H1 (cell line): ENCODE measurements around the gene LDLR. TPM values are rescaled to one million over a fixed set of nuclear protein-coding genes. Genes with fewer than 3 reads are reported as not detected.

Experiments
- CTCF ChIA-PET: fragments of 300-600 bp; sonication (Branson Sonifier 250); formaldehyde crosslinking; loops from one replicate; lab custom pipeline; 2021; ENCODE audit not compliant: partially characterized antibody; lab: Charles Lee
- POLR2A ChIA-PET: fragments of 300-600 bp; sonication (Branson Sonifier 250); formaldehyde crosslinking; loops from one replicate; lab custom pipeline; 2021; ENCODE audit warnings: inconsistent platforms; ENCODE audit not compliant: partially characterized antibody; lab: Charles Lee
- DNase-seq, 2 experiments: peaks; one replicate each; pipeline versions ENCODE4 v3.0.0 to v3.0.0-alpha.2; 2010 to 2022; ENCODE audit warnings: low spot score in 2 of 2, low read depth in 1 of 2, mixed read lengths in 1 of 2
- FAIRE-seq: peaks from 2 replicates; lab custom pipeline; 2011; peaks lifted over from hg19 to GRCh38; lab: Jason Lieb, UNC
- H2AFZ ChIP-seq: 2 replicates; pipeline ENCODE4 v1.8.1; 2012; ENCODE audit warnings: low read length, inconsistent platforms
- H2AK5ac ChIP-seq: 2 replicates; pipeline ENCODE4 v1.6.1; 2013; ENCODE audit warnings: low read depth, low read length
- H2BK120ac ChIP-seq: replicated peaks from 2 replicates; pipeline ENCODE3; 2013; ENCODE audit warnings: low read depth, low read length, inconsistent platforms
- H2BK12ac ChIP-seq: 2 replicates; pipeline ENCODE4 v1.6.1; 2013; ENCODE audit warnings: low read depth, low read length
- H2BK15ac ChIP-seq: 2 replicates; pipeline ENCODE4 v1.6.1; 2013; ENCODE audit warnings: low read length
- H2BK20ac ChIP-seq: 2 replicates; pipeline ENCODE4 v1.6.1; 2013; ENCODE audit warnings: low read length
- H2BK5ac ChIP-seq: 2 replicates; pipeline ENCODE4 v1.6.1; 2013; ENCODE audit warnings: low read depth, low read length
- H3K14ac ChIP-seq: 2 replicates; pipeline ENCODE4 v1.6.1; 2013; ENCODE audit warnings: inconsistent platforms; ENCODE audit not compliant: insufficient read length
- H3K18ac ChIP-seq: 2 replicates; pipeline ENCODE4 v1.6.1; 2013; ENCODE audit warnings: low read length; ENCODE audit errors: extremely low read depth
- H3K23ac ChIP-seq: 2 replicates; pipeline ENCODE4 v1.6.1; 2013; ENCODE audit warnings: inconsistent platforms; ENCODE audit not compliant: insufficient read length
- H3K23me2 ChIP-seq: 2 replicates; pipeline ENCODE4 v1.6.1; 2013; ENCODE audit warnings: low read depth, low read length
- H3K27ac ChIP-seq: 2 replicates; pipeline ENCODE4 v1.6.1; 2011; ENCODE audit warnings: low read depth, low read length, inconsistent platforms
- H3K27me3 ChIP-seq, 4 experiments: replicated peaks in 1 of 4; 1 replicate in 1 of 4; 2 replicates in 3 of 4; pipeline versions ENCODE4 v1.6.1 to v1.8.1; 2011 to 2013; ENCODE audit warnings: low read length in 3 of 4, mild to moderate bottlenecking in 3 of 4, inconsistent platforms in 2 of 4, mixed read lengths in 2 of 4, moderate library complexity in 1 of 4; ENCODE audit not compliant: control insufficient read depth in 3 of 4, insufficient read depth in 3 of 4; ENCODE audit errors: extremely low read depth in 1 of 4
- H3K36me3 ChIP-seq, 4 experiments: 2 replicates each; pipeline versions ENCODE4 v1.6.1 to v1.8.1; 2011 to 2013; ENCODE audit warnings: mild to moderate bottlenecking in 4 of 4, low read length in 3 of 4, moderate library complexity in 2 of 4, control low read depth in 1 of 4, inconsistent platforms in 1 of 4; ENCODE audit not compliant: insufficient read depth in 4 of 4, control insufficient read depth in 2 of 4
- H3K4ac ChIP-seq: replicated peaks from 2 replicates; pipeline ENCODE3; 2013; ENCODE audit warnings: low read length, low read depth, mixed read lengths, inconsistent platforms; ENCODE audit not compliant: insufficient read length
- H3K4me1 ChIP-seq, 4 experiments: replicated peaks in 1 of 4; 1 replicate in 1 of 4; 2 replicates in 3 of 4; pipeline versions ENCODE4 v1.6.1 to v1.8.1; 2011 to 2013; ENCODE audit warnings: low read length in 3 of 4, inconsistent platforms in 2 of 4, mixed read lengths in 1 of 4; ENCODE audit not compliant: insufficient read depth in 4 of 4, control insufficient read depth in 3 of 4
- H3K4me2 ChIP-seq, 2 experiments: 2 replicates each; pipeline versions ENCODE4 v1.6.1 to v1.8.1; 2011 to 2013; ENCODE audit warnings: low read depth in 2 of 2, low read length in 2 of 2, control low read depth in 1 of 2, inconsistent platforms in 1 of 2, mild to moderate bottlenecking in 1 of 2; ENCODE audit not compliant: insufficient read depth in 1 of 2
- H3K4me3 ChIP-seq, 4 experiments: fragments of 200-600, 300-600 bp in 1 of 4; sonication (generic), shearing (Covaris generic), sonication (Bioruptor Twin) in 1 of 4; 2 replicates each; pipeline versions ENCODE4 v1.5.1 to v1.8.1; 2011 to 2016; ENCODE audit warnings: low read length in 4 of 4, low read depth in 3 of 4, control low read depth in 2 of 4, inconsistent platforms in 2 of 4, mild to moderate bottlenecking in 2 of 4, mixed read lengths in 1 of 4, moderate library complexity in 1 of 4; ENCODE audit not compliant: insufficient read depth in 2 of 4; ENCODE audit errors: extremely low read depth in 1 of 4
- H3K56ac ChIP-seq: replicated peaks from 2 replicates; pipeline ENCODE3; 2013; ENCODE audit warnings: low read depth, mild to moderate bottlenecking, mixed read lengths, low read length, inconsistent platforms; ENCODE audit not compliant: insufficient read length
- H3K79me1 ChIP-seq: 2 replicates; pipeline ENCODE4 v1.6.1; 2013; ENCODE audit warnings: low read depth, low read length, control low read depth
- H3K79me2 ChIP-seq, 2 experiments: 2 replicates each; pipeline versions ENCODE4 v1.6.1 to v1.8.1; 2012 to 2013; ENCODE audit warnings: low read length in 2 of 2, mild to moderate bottlenecking in 2 of 2, inconsistent platforms in 1 of 2; ENCODE audit not compliant: insufficient read depth in 2 of 2, control insufficient read depth in 1 of 2
- H3K9ac ChIP-seq, 4 experiments: replicated peaks in 1 of 4; 1 replicate in 1 of 4; 2 replicates in 3 of 4; pipeline versions ENCODE4 v1.6.1 to v1.8.1; 2011 to 2013; ENCODE audit warnings: low read depth in 3 of 4, low read length in 3 of 4, control low read depth in 2 of 4, mild to moderate bottlenecking in 2 of 4, moderate library complexity in 2 of 4, inconsistent platforms in 1 of 4; ENCODE audit errors: extremely low read depth in 1 of 4
- H3K9me3 ChIP-seq, 2 experiments: 2 replicates each; pipeline versions ENCODE4 v1.6.1 to v1.8.1; 2012 to 2013; ENCODE audit warnings: mild to moderate bottlenecking in 2 of 2, moderate library complexity in 2 of 2, control low read depth in 1 of 2, inconsistent platforms in 1 of 2, low read depth in 1 of 2, low read length in 1 of 2, mixed read lengths in 1 of 2; ENCODE audit not compliant: insufficient read depth in 2 of 2
- H4K20me1 ChIP-seq, 2 experiments: replicated peaks in 1 of 2; 2 replicates each; pipeline versions ENCODE3 to v1.8.1; 2011 to 2013; ENCODE audit warnings: inconsistent platforms in 2 of 2, low read length in 2 of 2, mild to moderate bottlenecking in 1 of 2; ENCODE audit not compliant: insufficient read depth in 2 of 2, control insufficient read depth in 1 of 2
- H4K5ac ChIP-seq: 2 replicates; pipeline ENCODE4 v1.6.1; 2013; ENCODE audit warnings: low read length, low read depth, mixed read lengths, inconsistent platforms; ENCODE audit not compliant: insufficient read length
- H4K8ac ChIP-seq: 2 replicates; pipeline ENCODE4 v1.8.0; 2013; ENCODE audit warnings: mild to moderate bottlenecking, moderate library complexity, low read length, inconsistent platforms; ENCODE audit not compliant: insufficient read depth; ENCODE audit errors: extremely low read depth
- H4K91ac ChIP-seq: replicated peaks from 2 replicates; pipeline ENCODE3; 2013; ENCODE audit warnings: low read length, mixed read lengths, inconsistent platforms; ENCODE audit not compliant: insufficient read length
- BCL11A ChIP-seq, 2 experiments: IDR thresholded peaks; one replicate each; pipeline ENCODE4 v1.6.1; 2011; ENCODE audit warnings: low read depth in 2 of 2, low read length in 2 of 2, mild to moderate bottlenecking in 2 of 2
- HDAC6 ChIP-seq: IDR thresholded peaks from one replicate; pipeline ENCODE4 v1.7.1; 2012; ENCODE audit warnings: low read depth, mild to moderate bottlenecking, inconsistent platforms, low read length, moderate library complexity
- JUN ChIP-seq: IDR thresholded peaks from 2 replicates; pipeline ENCODE4 v1.6.1; 2011; ENCODE audit warnings: low read depth, mild to moderate bottlenecking, improper control_type of control experiment, low read length
- KDM5A ChIP-seq: fragments of 200-600 bp; IDR thresholded peaks from 2 replicates; pipeline ENCODE4 v1.7.1; 2012; ENCODE audit warnings: mild to moderate bottlenecking, low read length, inconsistent platforms, mixed read lengths
- POU5F1 ChIP-seq: IDR thresholded peaks from 2 replicates; pipeline ENCODE4 v1.6.1; 2011; ENCODE audit warnings: low read depth, mild to moderate bottlenecking, low read length, moderate library complexity
- RFX5 ChIP-seq: IDR thresholded peaks from 2 replicates; pipeline ENCODE4 v1.6.1; 2011; ENCODE audit warnings: low read depth, low read length, improper control_type of control experiment, borderline replicate concordance
- RXRA ChIP-seq: IDR thresholded peaks from 2 replicates; pipeline ENCODE4 v1.6.1; 2011; ENCODE audit warnings: low read depth, mild to moderate bottlenecking, low read length, moderate library complexity; ENCODE audit not compliant: insufficient read depth
- TAF1 ChIP-seq: IDR thresholded peaks from 2 replicates; pipeline ENCODE4 v1.6.1; 2011; ENCODE audit warnings: mild to moderate bottlenecking, low read depth, low read length
- USF2 ChIP-seq: IDR thresholded peaks from 2 replicates; pipeline ENCODE4 v1.6.1; 2011; ENCODE audit warnings: low read length, improper control_type of control experiment
- YY1 ChIP-seq: IDR thresholded peaks from 2 replicates; pipeline ENCODE4 v1.6.1; 2011; ENCODE audit warnings: low read depth, mild to moderate bottlenecking, low read length
- WGBS, 2 experiments: shearing (Covaris generic) in 1 of 2; methylation state at CpG; one replicate each; pipeline versions ENCODE4 v1.1.6 to v1.1.7; 2013 to 2015; ENCODE audit warnings: low lambda C conversion rate in 2 of 2, mixed read lengths in 2 of 2, inconsistent platforms in 1 of 2, low coverage in 1 of 2, missing lambda C conversion rate in 1 of 2; ENCODE audit not compliant: insufficient replicate concordance in 2 of 2, insufficient coverage in 1 of 2, insufficient read length in 1 of 2; ENCODE audit errors: extremely low coverage in 1 of 2, missing lambda C conversion rate in 1 of 2; 5-methylcytosine and 5-hydroxymethylcytosine counted together
- polyA plus RNA-seq, 7 experiments: library from polyadenylated mRNA; depleted of rRNA in 3 of 7; stranded (reverse) in 5 of 7; unstranded in 2 of 7; fragments of >200 nt in 5 of 7; fragments of 200-250 nt in 2 of 7; gene quantifications; 1 replicate in 5 of 7; 2 replicates in 1 of 7; 4 replicates in 1 of 7; pipeline versions ENCODE4 v1.2.1 to v1.2.3, GENCODE V29; 2011 to 2013; ENCODE audit warnings: missing spikeins in 2 of 7, mixed read lengths in 2 of 7
- total RNA-seq: library from RNA; stranded (reverse); fragmentation: NEBNext Ultra II Directional; extraction: Animal tissue kit (Norgen Biotek cat#: 25700); gene quantifications from 2 replicates; pipeline ENCODE4 v1.2.1, GENCODE V29; 2021

LDLR gene
- total and polyA plus RNA-seq, 2 of the 8 experiments (the other 6 are each of a cell fraction or from before 2014, with no cell fraction given) = 70.1 to 118 TPM

- Histone ChIP-seq H3K4ac (no peak overlapping the region), H3K4me3 (no peak overlapping the region), H3K79me2 (no peaks in the 10 kb centered on the region), H3K4me2 (no peak overlapping the region), H2AK5ac (no peak overlapping the region), H2BK20ac (no peak overlapping the region), H3K9ac (no peak overlapping the region), H3K36me3 (peaks cover 0 to 32% (median 16%) of the 10 kb centered on the region in 4 experiments; a peak in 7 of 8 replicates), H3K27ac (no peak overlapping the region), H2BK120ac (no peak overlapping the region), H3K79me1 (no peaks in the 10 kb centered on the region), H4K20me1 (peaks cover 0 to 3% of the 10 kb centered on the region in 2 experiments), H3K23ac (no peak overlapping the region), H4K8ac (no peak overlapping the region), H2BK12ac (no peak overlapping the region), H2AFZ (no peak overlapping the region), H3K27me3 (no peaks in the 10 kb centered on the region), H3K56ac (no peak overlapping the region), H4K5ac (no peak overlapping the region), H3K14ac (no peak overlapping the region), H3K18ac (no peak overlapping the region), H2BK5ac (no peak overlapping the region), H3K9me3 (no peaks in the 10 kb centered on the region), H2BK15ac (no peak overlapping the region), H3K23me2 (no peaks in the 10 kb centered on the region), H3K4me1 (no peaks in the 10 kb centered on the region), H4K91ac (no peak overlapping the region)
- 100% methylated on average over 5 of the region's 5 CpGs; no CpG with 5 or more reads in 1 of the 2 experiments for WGBS, 2 experiments
- ChIA-PET CTCF (interaction anchor here (1.0 kb wide), 1 partner anchor 20 kb away, joined by 3 read pairs; no protein-coding TSS in a partner anchor), POLR2A (interaction anchor here (2.2 kb wide), 1 partner anchor 17 kb away, joined by 6 read pairs; no protein-coding TSS in a partner anchor)
- no peak for FAIRE-seq
- DNase-seq = no peak
- no peak for TF ChIP-seq YY1
- TF ChIP-seq TAF1 = no peak
- TF ChIP-seq KDM5A = no peak
- no peak for TF ChIP-seq RXRA
- no peak for TF ChIP-seq POU5F1
- no peak for TF ChIP-seq BCL11A (IDR thresholded peaks at IDR 0.05; ENCODE audit: low read depth in 2 of 2, low read length in 2 of 2)
- TF ChIP-seq HDAC6 = no peak
- TF ChIP-seq USF2 = no peak
- TF ChIP-seq JUN = no peak
- no peak for TF ChIP-seq RFX5
Observed at GRCh38 chr19:11171144-11171543, 81.9 kb downstream of the LDLR start.
